ENCODE data around the gene PRDM16.

GRCh38 chr1:3146458-3146857, 77.5 kb downstream of the PRDM16 start:
- TF ChIP-seq CTCF (IDR thresholded peaks at IDR 0.05): no peak
- TF ChIP-seq POLR2A (IDR thresholded peaks at IDR 0.05): no peak

Measured in thyroid gland (tissue), 4 donors.